NCI-H526 (cell line): ENCODE data around the gene PBX2.
"Not testable (repeated sequence)": the region's sequence is repeated elsewhere in the genome, so short reads cannot be mapped to it uniquely, and the experiment has no call there.

Source experiments
- DNase-seq, 2 experiments: peaks; one replicate each; lab custom pipeline; 2025; lab: John Stamatoyannopoulos, UW

Gene PBX2

DNA sequence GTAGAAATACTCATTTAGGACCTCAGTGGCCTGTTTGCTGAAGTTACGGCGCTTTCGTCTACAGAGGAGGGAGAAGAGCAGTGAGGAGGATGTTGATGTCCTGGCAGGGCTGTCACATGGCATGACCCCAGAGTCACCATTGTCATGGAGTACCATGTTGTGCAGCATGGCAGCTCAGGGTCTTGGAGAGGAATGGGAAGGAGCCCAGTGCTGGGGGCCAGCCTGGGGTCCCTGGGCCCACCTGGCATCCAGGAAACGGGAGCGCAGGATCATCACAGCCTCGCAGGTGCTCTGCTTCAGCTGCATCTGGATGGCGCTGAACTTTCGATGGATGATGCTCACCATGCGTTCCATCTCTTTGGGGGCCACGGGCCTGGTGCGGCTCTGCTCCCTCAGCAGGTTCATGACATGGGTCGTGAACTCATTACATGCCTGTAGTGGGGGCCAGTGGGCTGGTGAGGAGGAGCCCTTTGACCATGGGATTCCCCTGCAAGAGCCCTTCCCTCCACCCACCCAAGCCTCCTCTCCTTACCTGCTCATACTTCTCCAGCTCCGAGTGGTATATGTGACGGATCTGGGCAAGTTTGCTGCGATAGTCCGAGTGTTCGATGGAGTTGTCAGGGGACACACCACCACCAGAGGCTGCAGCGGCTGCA is 2.1 kb downstream of the PBX2 start:
- not testable (repeated sequence) for DNase-seq

DNA sequence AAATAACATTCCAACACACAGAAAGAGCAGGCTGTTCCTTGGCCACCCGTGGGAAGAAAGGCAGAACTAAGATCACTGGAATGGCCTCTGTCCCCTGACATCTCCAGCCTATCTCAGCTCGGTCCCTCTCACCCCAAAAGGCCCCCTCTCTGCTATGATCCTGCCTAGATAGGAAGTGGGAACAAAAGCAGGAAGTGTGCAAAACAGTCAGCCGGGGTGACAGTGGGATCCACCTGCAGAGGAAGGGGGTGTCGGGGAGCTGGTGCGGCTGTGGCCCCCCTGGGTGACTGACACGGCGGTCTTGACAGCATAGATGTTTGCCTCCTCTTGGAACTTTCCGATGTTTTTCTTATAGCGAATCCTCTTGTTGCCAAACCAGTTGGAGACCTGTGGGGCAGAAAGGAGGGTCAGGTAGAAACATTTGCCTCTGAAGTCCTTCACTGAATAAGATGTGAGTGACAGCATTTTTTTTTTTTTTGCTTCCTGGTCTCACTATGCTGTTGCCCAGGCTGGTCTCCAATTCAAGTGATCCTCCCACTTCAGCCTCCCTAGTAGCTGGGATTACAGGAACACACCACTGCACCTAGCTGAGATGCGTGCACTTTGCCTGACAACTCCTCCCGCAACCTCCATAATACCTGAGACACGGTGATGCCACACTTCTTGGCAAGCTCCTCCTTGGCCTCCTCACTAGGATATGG is 2.8 kb downstream of the PBX2 start:
- DNase-seq = no peak

DNA sequence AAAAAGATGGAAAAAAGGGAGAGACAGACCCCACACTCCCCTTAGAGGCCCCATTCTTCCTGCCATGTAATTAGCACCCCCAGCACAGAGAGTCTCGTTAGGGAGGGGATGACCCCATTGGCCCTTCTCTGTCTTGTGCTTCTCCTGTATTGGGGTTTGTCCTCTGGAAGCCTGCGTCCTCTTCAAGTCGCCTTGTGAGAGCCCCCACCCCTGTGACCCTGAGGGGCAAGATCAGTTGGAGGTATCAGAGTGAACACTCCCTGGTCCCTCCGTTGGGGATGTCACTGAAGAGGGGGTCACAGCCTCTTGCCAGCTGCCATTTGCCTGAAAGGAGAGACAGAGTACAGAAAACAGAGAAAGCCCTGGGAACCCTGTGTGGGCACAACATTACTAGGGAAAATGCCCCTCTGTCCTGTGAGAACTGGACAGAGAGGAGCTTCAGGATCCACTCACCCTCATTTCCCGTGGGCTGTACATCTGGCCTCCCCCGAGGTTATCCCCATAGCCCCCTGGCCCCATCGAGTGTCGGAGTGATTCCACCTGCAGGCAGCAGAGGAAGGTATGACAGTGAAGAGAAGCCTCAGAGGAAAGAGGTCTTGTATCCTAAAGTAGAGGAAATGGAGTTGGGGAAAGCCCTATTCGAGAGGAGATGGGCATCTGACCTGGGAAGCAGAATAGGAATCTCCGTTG is 3.7 kb downstream of the PBX2 start:
- not testable (repeated sequence) for DNase-seq

DNA sequence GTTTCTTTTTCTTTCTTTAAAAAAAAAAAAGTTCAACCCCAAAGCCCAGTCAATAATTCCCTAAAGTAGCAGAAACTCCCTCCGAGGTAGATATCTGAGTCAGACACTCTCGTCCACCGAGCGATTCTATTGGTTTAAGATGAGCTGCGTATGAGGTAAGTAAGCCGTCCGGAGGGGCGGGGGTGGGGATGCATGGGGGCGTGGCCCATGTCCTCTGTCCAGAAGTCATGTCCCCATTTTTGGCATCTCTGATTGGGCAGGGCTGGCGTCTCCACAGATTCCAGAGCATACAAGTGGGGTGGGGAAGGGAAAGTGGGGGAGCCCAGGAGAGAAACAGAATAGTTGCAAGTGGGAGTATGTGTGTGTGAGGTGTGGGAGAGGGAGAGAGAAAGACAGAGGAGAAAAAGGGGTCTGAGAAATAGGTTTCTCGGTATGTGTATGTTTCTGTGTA is 4.3 kb downstream of the PBX2 start:
- peak in 1 of 2 experiments; percentile 35 for DNase-seq

DNA sequence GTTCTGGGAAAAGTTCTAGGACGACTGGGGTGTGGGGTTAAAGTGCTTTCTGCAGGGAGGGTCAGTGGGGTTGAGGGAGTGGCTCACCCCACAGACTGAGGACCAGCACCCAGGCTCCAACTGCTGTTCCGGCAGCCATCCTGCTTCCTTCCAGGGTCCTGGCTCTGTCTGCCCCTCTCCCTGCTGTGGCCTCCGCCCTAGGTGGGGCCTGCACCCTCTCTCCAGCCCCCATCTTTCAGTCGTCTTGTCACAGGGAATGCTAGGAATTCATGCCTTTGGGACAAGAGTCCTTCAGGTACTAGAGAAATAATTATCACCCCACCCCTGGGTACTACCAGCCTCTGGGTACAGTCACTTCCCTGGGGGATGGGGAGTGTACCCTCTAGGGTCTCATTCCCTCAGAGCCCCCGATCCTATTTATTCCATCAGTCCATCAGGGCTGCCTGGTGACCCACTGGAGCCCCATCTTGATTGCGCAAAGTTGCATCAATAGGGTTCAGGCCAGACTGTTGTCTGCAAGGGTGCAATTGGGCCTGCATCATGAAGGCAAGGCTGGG is 5.8 kb downstream of the PBX2 start, which contains the start of gene AGER:
AGER (minus strand) TSS at position 170 of the 557 bp plus-strand sequence; CDS start at position 139, 31 bp downstream.
- DNase-seq = no peak

DNA sequence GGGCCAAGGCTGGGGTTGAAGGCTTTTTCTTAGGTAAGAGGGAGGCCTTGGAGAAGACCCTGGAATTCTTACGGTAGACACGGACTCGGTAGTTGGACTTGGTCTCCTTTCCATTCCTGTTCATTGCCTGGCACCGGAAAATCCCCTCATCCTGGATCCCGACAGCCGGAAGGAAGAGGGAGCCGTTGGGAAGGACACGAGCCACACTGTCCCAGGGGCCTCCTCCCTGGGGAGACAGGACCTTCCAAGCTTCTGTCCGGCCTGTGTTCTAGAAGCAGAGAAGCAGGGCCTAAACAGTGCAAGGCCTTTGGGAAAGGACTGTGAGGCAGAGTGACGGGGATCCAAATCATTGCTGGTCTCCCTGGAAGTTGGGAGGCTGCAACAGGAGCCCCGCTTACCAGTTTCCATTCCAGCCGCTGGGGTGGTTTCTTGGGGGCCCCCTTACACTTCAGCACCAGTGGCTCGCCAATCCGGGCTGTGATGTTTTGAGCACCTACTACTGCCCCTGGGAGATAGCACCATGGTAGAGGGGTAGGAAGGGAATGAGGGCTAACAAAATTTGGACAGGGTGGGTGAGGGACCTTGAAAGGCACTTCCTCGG is 6.4 kb downstream of the PBX2 start:
- DNase-seq = no peak

DNA sequence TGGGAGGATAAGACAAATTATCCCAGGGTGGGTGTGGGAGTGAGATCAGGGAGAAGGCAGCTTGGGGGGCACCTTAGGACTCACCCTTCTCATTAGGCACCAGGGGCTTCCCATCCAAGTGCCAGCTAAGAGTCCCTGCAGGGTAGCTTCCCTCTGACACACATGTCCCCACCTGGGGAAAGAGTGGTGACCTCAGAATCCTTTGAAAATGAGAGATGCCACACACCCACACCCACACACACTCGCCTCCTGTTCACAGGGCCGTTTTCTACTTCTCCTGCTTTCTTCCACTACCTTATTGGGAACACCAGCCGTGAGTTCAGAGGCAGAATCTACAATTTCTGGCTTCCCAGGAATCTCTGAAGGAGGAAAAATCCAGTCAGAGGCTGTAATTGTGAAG is 7.0 kb downstream of the PBX2 start:
- DNase-seq = no peak

DNA sequence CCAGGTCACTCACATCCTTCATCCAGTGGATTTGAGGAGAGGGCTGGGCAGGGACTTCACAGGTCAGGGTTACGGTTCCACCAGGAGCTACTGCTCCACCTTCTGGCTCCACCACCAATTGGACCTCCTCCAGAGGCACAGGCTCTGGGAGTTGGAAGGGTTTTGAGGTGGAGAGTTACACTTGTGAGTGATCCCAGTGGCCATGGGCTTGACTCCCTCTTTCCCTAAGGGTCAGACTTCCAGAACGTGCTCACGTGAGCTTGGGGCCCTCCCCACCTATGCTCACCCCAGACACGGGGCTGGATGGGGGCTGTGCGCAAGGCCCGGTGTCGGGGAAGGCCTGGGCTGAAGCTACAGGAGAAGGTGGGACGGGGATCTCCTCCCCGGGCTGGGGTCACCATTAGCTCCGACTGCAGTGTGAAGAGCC is 7.4 kb downstream of the PBX2 start:
- no peak for DNase-seq

DNA sequence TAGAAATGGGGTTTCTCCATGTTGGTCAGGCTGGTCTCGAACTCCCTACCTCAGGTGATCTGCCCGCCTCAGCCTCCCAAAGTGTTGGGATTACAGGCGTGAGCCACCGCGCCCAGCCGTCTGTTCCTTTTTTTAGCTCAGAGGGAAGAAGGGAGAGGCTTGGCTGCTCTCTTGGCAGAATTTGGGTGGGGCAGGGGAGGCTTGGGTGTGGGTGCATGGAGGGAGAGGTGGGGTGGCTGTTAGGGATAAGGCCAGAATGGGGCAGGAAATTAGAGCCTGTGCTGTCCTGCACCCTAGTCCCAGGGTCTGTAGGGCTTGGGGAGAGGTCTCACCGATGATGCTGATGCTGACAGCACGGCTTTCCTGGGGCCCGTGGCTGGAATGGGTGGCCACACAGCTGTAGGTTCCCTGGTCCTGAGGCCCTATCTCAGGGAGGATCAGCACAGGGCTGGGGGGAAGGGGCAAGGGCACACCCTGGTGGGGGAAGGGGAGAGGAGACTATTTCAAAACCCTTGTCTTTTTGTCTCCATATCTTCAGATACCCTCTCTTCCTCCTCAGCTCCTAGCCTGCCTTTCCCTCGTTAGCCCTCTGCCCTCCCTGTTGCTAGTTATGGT is 8.0 kb downstream of the PBX2 start:
- DNase-seq = no peak

DNA sequence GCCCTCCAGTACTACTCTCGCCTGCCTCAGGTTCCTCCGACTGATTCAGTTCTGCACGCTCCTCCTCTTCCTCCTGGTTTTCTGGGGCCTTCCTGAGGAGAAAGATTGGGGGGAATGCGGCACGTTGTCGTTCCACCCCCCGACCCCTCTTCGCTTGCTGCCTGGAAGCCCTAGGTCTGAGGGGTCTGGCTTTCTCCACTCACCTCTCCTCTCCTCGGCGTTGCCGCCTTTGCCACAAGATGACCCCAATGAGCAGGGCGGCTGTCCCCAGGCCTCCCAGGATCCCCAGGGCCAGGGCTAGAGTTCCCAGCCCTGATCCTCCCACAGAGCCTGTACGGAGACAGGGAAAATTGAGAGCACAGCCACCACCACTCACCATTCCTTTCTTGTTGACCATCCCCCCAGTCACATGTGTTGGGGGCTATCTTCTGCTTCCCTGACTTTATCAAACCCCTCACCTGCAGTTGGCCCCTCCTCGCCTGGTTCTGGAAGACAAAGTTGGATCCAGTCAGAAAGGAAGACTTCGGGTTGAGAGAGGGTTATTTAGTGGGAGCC is 8.8 kb downstream of the PBX2 start:
- no peak for DNase-seq

DNA sequence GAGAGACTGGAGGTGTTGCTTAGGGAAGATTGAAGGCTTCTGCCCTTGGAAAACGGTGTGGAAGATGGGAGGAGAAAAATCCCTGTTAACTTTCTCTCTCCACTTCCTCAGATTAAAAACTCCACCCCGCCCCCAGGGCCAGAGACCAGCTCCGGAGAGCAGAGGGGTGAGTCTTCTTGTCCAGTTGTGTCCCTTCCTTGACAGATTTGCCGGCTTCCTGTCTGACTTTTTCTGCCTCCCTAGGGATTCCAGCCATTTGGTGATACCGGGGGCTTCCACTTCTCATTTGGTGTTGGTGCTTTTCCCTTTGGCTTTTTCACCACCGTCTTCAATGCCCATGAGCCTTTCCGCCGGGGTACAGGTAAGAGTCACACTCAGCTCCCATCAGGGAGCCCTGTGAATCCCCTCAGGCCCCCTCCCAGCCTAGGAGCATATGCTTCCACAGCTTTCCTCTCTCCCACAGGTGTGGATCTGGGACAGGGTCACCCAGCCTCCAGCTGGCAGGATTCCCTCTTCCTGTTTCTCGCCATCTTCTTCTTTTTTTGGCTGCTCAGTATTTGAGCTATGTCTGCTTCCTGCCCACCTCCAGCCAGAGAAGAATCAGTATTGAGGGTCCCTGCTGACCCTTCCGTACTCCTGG is 10.1 kb downstream of the PBX2 start:
- no peak for DNase-seq

DNA sequence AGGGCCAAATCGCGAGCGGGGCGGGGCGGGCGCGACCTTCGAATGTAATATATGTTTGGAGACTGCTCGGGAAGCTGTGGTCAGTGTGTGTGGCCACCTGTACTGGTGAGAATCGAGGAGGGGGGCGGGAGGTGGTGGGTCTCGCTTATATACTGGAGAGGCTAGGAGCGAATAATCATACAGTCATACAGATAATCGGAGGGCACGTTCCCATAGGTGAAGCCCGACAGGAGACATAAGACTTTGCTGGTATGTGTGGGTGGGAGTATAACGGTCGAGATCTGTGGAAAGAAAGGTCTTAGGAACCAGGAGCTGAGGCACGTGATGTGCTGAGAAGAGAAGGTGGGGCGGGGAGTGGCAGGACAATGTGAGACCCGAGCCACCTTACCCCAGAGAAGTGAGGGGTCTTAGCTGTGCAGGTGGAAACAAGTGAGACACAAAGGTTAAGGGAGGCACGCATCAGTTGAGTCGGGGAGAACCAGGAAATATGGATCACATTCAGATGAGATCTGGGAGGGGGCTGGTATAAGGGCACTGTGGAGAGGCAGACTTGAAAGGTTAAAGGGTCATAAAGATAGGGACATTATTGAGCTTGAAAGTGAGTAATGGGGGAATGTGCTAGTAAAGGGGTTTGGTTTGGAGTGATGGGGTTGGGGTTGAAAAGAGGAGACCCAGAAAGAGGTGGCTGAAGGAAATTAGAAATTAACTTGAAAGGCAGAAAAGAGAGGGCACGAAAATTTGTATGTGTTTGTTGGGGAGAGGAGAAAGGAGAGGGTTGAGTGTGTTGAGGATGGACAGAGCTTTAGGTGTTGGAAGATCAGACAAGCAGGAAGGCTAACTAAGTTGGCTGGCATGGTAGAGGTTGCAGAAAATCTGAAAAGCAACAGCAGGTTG is 11.2 kb downstream of the PBX2 start:
- DNase-seq = no peak

DNA sequence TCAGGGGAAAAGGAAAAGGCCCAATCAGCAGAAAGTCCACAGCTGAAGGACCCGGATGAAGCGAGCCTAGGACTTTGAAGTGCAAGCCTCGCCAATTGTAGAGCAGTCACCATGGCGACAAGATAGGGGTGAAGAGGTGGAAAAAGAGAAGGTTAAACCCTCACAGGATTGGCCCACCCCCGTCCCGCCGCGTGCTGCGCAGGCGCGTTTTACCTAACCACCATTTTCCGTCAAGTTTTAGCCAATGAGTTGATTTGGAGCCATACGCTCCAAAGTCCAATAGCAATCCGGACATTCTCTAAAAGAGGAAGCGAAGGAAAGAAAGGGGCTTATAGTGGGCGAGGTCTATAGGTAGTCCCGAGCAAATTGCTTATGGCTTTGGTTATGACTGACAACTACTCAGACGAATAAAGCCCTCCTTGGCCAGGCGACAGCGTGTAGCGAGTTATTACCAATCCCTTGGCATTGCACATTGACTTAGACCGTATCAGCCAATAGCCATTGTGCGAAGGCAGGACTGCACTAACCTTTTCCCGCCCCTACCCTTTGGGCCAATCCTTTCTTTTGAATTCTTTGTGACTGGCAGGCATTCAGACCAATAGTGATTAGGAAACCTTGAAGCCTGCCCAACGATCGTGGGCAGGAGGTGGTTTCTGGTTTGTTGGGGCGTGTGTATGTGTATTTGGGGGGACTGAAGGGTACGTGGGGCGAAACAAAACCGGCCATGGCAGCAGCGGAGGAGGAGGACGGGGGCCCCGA is 12.0 kb downstream of the PBX2 start, which contains the start of gene RNF5:
RNF5 (plus strand) TSS at position 618 of the 759 bp plus-strand sequence; CDS start at position 725, 107 bp downstream.
- DNase-seq = peak; percentile 99 to 100

DNA sequence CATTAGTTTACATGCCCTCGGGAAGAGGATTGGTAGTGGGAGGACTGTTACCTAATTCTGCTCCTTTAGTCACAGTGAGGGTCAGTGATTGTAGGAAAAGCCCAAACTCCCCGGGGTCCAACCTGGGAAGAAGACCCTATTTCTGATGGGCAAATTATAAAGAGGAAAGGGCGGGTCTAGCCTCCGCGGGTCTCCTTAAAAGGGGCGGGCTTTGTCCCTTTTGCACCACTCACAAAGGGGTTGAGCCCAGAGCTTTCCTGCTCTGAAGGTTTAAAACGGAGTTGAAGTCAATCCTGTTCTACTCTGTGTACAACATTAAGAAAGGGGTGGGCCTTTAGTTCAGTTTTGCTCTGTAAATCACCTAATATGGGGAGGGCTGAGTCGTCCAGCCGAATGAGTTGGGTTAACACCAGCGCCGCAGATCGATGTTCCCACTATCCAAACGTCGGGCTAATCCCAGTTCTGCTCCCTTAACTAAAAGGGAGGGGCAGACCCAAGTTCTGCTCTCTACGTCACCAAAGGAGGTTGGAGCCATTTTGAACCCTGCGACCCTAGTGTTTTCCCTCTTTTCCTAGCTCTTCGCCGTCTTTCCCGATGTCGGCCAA is 12.7 kb downstream of the PBX2 start:
- peak; percentile 77 to 85 for DNase-seq

DNA sequence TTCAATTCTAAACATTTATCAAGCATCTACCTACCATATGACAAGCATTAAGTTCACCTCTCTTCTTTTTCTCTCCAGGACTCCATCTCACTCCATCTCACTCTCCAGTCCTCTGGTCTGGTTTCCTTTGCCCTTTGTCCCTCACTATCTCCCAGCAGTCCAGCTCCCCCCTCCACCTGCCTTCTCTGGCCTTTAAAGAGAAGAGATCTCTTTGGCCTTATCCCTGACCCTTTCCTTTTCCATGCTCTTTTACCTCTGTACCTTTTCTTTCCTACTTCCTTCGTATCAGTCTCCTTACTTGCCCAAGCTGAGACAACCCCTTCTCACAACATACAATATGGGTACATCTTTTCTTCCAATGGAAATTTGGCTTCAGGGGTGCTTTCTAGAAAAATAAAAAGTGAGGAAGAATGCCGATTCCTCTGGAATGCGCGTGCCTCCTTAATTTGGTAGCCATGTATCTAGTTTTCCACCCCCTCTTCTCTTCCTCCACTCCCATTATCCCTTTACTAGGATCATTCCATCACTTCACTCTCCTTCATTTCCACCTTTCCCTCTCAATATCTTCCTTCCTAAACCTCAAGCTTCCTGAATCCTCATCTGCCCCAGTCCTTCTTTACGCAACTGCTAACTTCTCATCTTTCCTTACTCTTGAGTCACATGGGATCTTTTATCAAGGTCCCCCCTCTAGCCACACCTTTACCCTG is 13.4 kb downstream of the PBX2 start:
- DNase-seq = peak in 1 of 2 experiments; percentile 35

DNA sequence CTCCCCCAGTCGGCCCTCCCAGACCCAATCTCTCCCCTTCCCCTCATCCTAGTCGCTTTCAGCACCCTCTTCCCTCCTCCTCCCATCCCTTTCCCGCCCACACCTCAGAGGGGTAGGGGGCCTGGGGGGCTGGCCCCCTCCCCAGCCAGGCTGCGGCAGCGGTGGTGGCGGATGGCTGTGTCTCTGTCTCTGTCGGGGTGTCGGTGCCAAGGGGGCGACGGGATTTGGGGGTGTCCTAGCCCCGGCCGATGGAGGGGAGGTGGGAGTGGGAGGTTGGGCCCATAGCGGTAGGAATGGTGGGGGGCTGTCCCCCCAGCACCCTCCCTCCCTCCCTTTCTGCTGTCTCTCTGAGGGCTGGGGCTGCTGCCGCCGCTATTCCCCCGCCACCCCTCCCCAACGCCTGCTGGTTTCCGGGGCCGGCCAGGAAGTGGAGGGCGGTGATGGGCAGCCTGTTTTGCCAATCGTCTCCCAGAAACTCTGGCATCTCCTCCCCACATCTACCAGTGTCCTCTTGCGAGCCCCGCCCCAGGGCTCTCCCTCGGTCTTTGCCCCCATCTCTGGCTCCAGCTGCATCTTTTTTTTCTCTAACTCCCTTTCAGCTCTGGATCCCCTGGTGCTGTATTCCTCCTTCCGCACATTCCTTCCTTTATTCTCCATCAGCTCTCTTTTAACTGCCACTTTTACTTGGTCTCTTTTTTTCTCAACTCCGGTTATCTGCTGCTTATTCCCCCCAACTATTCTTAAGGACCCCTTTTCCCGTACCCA is 14.1 kb downstream of the PBX2 start, which contains the start of gene AGPAT1:
AGPAT1 (minus strand) TSS at position 374 of the 765 bp plus-strand sequence. CDS start 4,588 bp downstream, outside the sequence.
- DNase-seq = peak; percentile 83 to 96

DNA sequence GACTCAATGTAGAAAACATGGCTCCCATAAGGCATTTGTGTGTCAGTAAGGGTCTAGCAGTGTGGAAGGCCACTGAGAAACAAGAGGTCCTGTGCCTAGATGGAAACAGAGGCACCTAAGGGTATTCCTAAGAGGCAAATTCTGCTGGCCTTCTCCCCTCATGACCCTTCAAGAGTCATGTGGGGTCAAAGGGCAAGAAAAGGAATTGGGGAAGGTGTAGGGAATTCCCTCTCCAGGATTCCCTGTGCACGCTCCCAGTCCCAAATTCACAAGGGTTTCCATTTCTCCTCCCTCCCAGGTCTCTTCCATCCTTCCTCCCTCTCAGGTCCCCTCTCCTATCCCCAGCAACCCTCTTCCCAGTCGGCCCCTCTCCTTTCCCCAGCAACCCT is 14.7 kb downstream of the PBX2 start:
- no peak for DNase-seq
